IMR-90 (cell line): ENCODE measurements around the gene PTGS2. TPM values are rescaled to one million over a fixed set of nuclear protein-coding genes. Genes with fewer than 3 reads are reported as not detected.

Experiments used
- ATAC-seq: fragments of 200-7000 bp; cut with Tn5 transposase; 2 replicates; pipeline ENCODE4 v1.9.1; 2020; ENCODE audit warnings: low read depth, mild to moderate bottlenecking, moderate library complexity
- BruUV-seq: library from RNA; stranded (reverse); fragments of 400-500 nt; replicated peaks from 2 replicates; lab custom pipeline; 2021; lab: Mats Ljungman, UMichigan
- CTCF ChIA-PET: fragments of 300-600 bp; formaldehyde crosslinking; extraction: SDS; loops from one replicate; lab custom pipeline; 2021; ENCODE audit warnings: antibody characterized with exemption; lab: Yijun Ruan, JAX
- POLR2A ChIA-PET: fragments of 300-600 bp; sonication (Branson Sonifier 250); formaldehyde crosslinking; loops from one replicate; lab custom pipeline; 2022; ENCODE audit warnings: antibody characterized with exemption; ENCODE audit not compliant: unreplicated experiment; lab: Charles Lee
- DNase-seq: peaks from one replicate; pipeline ENCODE4 v3.0.0; 2013
- H2AFZ ChIP-seq: replicated peaks from 2 replicates; pipeline ENCODE3; 2013; ENCODE audit warnings: low read length, mild to moderate bottlenecking; ENCODE audit not compliant: poor library complexity
- H2AK5ac ChIP-seq: 2 replicates; pipeline ENCODE4 v1.6.1; 2013; ENCODE audit warnings: low read depth, low read length, inconsistent platforms
- H2AK9ac ChIP-seq: replicated peaks from 2 replicates; pipeline ENCODE3; 2013; ENCODE audit warnings: mild to moderate bottlenecking, low read depth, low read length, moderate library complexity; ENCODE audit not compliant: poor library complexity
- H2BK120ac ChIP-seq: 2 replicates; pipeline ENCODE4 v1.6.1; 2013; ENCODE audit warnings: low read depth, low read length, inconsistent platforms
- H2BK15ac ChIP-seq: 3 replicates; pipeline ENCODE4 v1.6.1; 2013; ENCODE audit warnings: low read depth, low read length, inconsistent platforms
- H2BK20ac ChIP-seq: 2 replicates; pipeline ENCODE4 v1.6.1; 2013; ENCODE audit warnings: low read depth, mild to moderate bottlenecking, inconsistent platforms, low read length, moderate library complexity
- H2BK5ac ChIP-seq: 2 replicates; pipeline ENCODE4 v1.6.1; 2013; ENCODE audit warnings: mild to moderate bottlenecking, low read depth, low read length, inconsistent platforms; ENCODE audit not compliant: poor library complexity, severe bottlenecking
- H3K14ac ChIP-seq: replicated peaks from 2 replicates; pipeline ENCODE4 v1.6.1; 2013; ENCODE audit warnings: low read depth, low read length, inconsistent platforms
- H3K18ac ChIP-seq: 2 replicates; pipeline ENCODE4 v1.6.1; 2013; ENCODE audit warnings: low read depth, low read length, control low read depth
- H3K23ac ChIP-seq: 2 replicates; pipeline ENCODE4 v1.6.1; 2013; ENCODE audit warnings: low read depth, low read length, inconsistent platforms
- H3K27ac ChIP-seq: 2 replicates; pipeline ENCODE4 v1.5.1; 2013; ENCODE audit warnings: mild to moderate bottlenecking, control low read depth, low read length; ENCODE audit not compliant: insufficient read depth
- H3K27me3 ChIP-seq: 2 replicates; pipeline ENCODE4 v1.6.1; 2013; ENCODE audit warnings: low read length; ENCODE audit not compliant: control insufficient read depth, insufficient read depth
- H3K36me3 ChIP-seq: 2 replicates; pipeline ENCODE4 v1.6.1; 2013; ENCODE audit warnings: low read length, mixed read lengths; ENCODE audit not compliant: control insufficient read depth, insufficient read depth
- H3K4ac ChIP-seq: 2 replicates; pipeline ENCODE4 v1.6.1; 2013; ENCODE audit warnings: low read depth, low read length, inconsistent platforms
- H3K4me1 ChIP-seq: 2 replicates; pipeline ENCODE4 v1.6.1; 2013; ENCODE audit warnings: low read length, mixed read lengths; ENCODE audit not compliant: control insufficient read depth, insufficient read depth
- H3K4me2 ChIP-seq: 2 replicates; pipeline ENCODE4 v1.6.1; 2013; ENCODE audit warnings: low read depth, mild to moderate bottlenecking, control low read depth, low read length, moderate library complexity
- H3K4me3 ChIP-seq: 2 replicates; pipeline ENCODE4 v1.5.1; 2013; ENCODE audit warnings: low read depth, mild to moderate bottlenecking, control low read depth, low read length, moderate library complexity; ENCODE audit not compliant: insufficient read depth
- H3K56ac ChIP-seq: 2 replicates; pipeline ENCODE4 v1.6.1; 2013; ENCODE audit warnings: low read length, inconsistent platforms; ENCODE audit not compliant: insufficient read depth; ENCODE audit errors: extremely low read depth
- H3K79me1 ChIP-seq, 2 experiments: 2 replicates each; pipeline ENCODE4 v1.6.1; 2013; ENCODE audit warnings: low read length in 2 of 2, inconsistent platforms in 1 of 2, low read depth in 1 of 2
- H3K9ac ChIP-seq: 2 replicates; pipeline ENCODE4 v1.6.1; 2013; ENCODE audit warnings: low read depth, low read length, control low read depth
- H3K9me1 ChIP-seq: 2 replicates; pipeline ENCODE4 v1.6.1; 2013; ENCODE audit warnings: low read length, inconsistent platforms; ENCODE audit not compliant: insufficient read depth
- H3K9me3 ChIP-seq: 2 replicates; pipeline ENCODE4 v1.6.1; 2013; ENCODE audit warnings: low read length; ENCODE audit not compliant: control insufficient read depth, insufficient read depth
- H4K20me1 ChIP-seq: 2 replicates; pipeline ENCODE4 v1.6.1; 2013; ENCODE audit warnings: low read length, inconsistent platforms; ENCODE audit not compliant: insufficient read depth
- H4K5ac ChIP-seq: 2 replicates; pipeline ENCODE4 v1.6.1; 2013; ENCODE audit warnings: mild to moderate bottlenecking, low read depth, low read length, control low read depth
- H4K8ac ChIP-seq, 2 experiments: 2 replicates each; pipeline ENCODE4 v1.6.1; 2013; ENCODE audit warnings: low read depth in 2 of 2, low read length in 2 of 2, control low read depth in 1 of 2, inconsistent platforms in 1 of 2
- H4K91ac ChIP-seq: 2 replicates; pipeline ENCODE4 v1.6.1; 2013; ENCODE audit warnings: low read depth, low read length, inconsistent platforms; ENCODE audit not compliant: insufficient read depth
- BHLHE40 ChIP-seq: fragments of 150-350 bp; IDR thresholded peaks from 2 replicates; pipeline ENCODE4 v1.6.1; 2016; ENCODE audit warnings: mild to moderate bottlenecking, low read depth, low read length
- CEBPB ChIP-seq: IDR thresholded peaks from 2 replicates; pipeline ENCODE4 v1.6.1; 2012; ENCODE audit warnings: low read depth, low read length, improper control_type of control experiment
- CHD1 ChIP-seq: IDR thresholded peaks from 2 replicates; pipeline ENCODE4 v1.6.1; 2012; ENCODE audit warnings: low read depth, low read length, improper control_type of control experiment
- CTCF ChIP-seq: conservative IDR thresholded peaks from 2 replicates; pipeline ENCODE4 v1.5.1; 2012; ENCODE audit warnings: mild to moderate bottlenecking, low read depth, low read length, improper control_type of control experiment
- ELK1 ChIP-seq: fragments of 150-350 bp; IDR thresholded peaks from 2 replicates; pipeline ENCODE4 v1.6.1; 2016; ENCODE audit warnings: low read depth, mild to moderate bottlenecking, low read length, moderate library complexity, borderline replicate concordance
- FOS ChIP-seq: fragments of 150-350 bp; IDR thresholded peaks from 2 replicates; pipeline ENCODE4 v1.6.1; 2016; ENCODE audit warnings: low read depth, low read length
- MAFK ChIP-seq: IDR thresholded peaks from 2 replicates; pipeline ENCODE4 v1.6.1; 2012; ENCODE audit warnings: low read depth, low read length, improper control_type of control experiment
- MAZ ChIP-seq: IDR thresholded peaks from 2 replicates; pipeline ENCODE4 v1.6.1; 2012; ENCODE audit warnings: low read depth, mild to moderate bottlenecking, low read length, improper control_type of control experiment, moderate library complexity, borderline replicate concordance
- NFE2L2 ChIP-seq: fragments of 150-350 bp; IDR thresholded peaks from 2 replicates; pipeline ENCODE4 v1.6.1; 2016; ENCODE audit warnings: low read depth, mild to moderate bottlenecking, low read length
- POLR2A ChIP-seq: IDR thresholded peaks from 2 replicates; pipeline ENCODE4 v1.6.1; 2012; ENCODE audit warnings: mild to moderate bottlenecking, low read depth, low read length
- RCOR1 ChIP-seq: IDR thresholded peaks from 2 replicates; pipeline ENCODE4 v1.6.1; 2012; ENCODE audit warnings: mild to moderate bottlenecking, low read length, improper control_type of control experiment; ENCODE audit not compliant: insufficient replicate concordance
- RFX5 ChIP-seq: IDR thresholded peaks from 2 replicates; pipeline ENCODE4 v1.8.0; 2012; ENCODE audit warnings: low read depth, mild to moderate bottlenecking, low read length, moderate library complexity
- SMC3 ChIP-seq: fragments of 150-350 bp; IDR thresholded peaks from 2 replicates; pipeline ENCODE4 v1.6.1; 2016; ENCODE audit warnings: low read depth, mild to moderate bottlenecking, antibody characterized with exemption, low read length, moderate library complexity
- USF2 ChIP-seq: fragments of 150-350 bp; IDR thresholded peaks from 2 replicates; pipeline ENCODE4 v1.6.1; 2017; ENCODE audit warnings: mild to moderate bottlenecking, antibody characterized with exemption, low read length, low read depth
- WGBS, 2 experiments: methylation state at CpG; one replicate each; pipeline versions ENCODE4 v1.1.5 to v1.1.7; 2013; ENCODE audit warnings: missing lambda C conversion rate in 2 of 2; ENCODE audit not compliant: insufficient read length in 1 of 2; ENCODE audit errors: extremely low coverage in 2 of 2; 5-methylcytosine and 5-hydroxymethylcytosine counted together
- dilution Hi-C: fragments of 300-500 bp; cut with HindIII; formaldehyde crosslinking; loops from one replicate; pipeline ENCODE4 v1.14.3; 2018; ENCODE audit warnings: low sequenced_read_pairs; ENCODE audit not compliant: unreplicated experiment
- in situ Hi-C: fragments of 300-500 bp; cut with MboI; formaldehyde crosslinking; loops from 3 replicates; pipeline ENCODE4 v1.14.3; 2019; ENCODE audit warnings: low sequenced_read_pairs, inconsistent platforms, mixed read lengths
- intact Hi-C: fragments of 100-400 bp; cut with micrococcal nuclease; formaldehyde crosslinking; loops from 2 replicates; pipeline ENCODE4 v1.10.0; 2022
- polyA plus RNA-seq, 3 experiments: library from polyadenylated mRNA; depleted of rRNA; stranded (reverse); fragments of >200 nt; gene quantifications; 2 replicates each; pipeline ENCODE4 v1.2.3, GENCODE V29; 2012; ENCODE audit warnings: low replicate concordance in 1 of 3
- total RNA-seq: library from RNA; depleted of rRNA; stranded (reverse); fragments of >200 nt; gene quantifications from 2 replicates; pipeline ENCODE4 v1.2.3, GENCODE V29; 2012

PTGS2 gene
- total and polyA plus RNA-seq, 2 of the 4 experiments (the other 2 are of a cell fraction): 3.4 to 4.8 TPM

- Histone ChIP-seq H4K5ac (no peak overlapping the region), H3K9me3 (no peaks in the 10 kb centered on the region), H2BK120ac (no peak overlapping the region), H4K91ac (no peak overlapping the region), H3K27ac (no peak overlapping the region), H3K9me1 (no peaks in the 10 kb centered on the region), H3K4me2 (no peak overlapping the region), H3K27me3 (no peaks in the 10 kb centered on the region), H3K4ac (no peak overlapping the region), H2BK15ac (no peak overlapping the region), H2AK5ac (no peak overlapping the region), H3K79me1 (no peaks in the 10 kb centered on the region), H4K8ac (no peak overlapping the region), H3K14ac (no peak overlapping the region), H2AK9ac (no peak overlapping the region), H4K20me1 (no peaks in the 10 kb centered on the region), H2BK20ac (no peak overlapping the region), H2AFZ (no peak overlapping the region), H2BK5ac (no peak overlapping the region), H3K56ac (no peak overlapping the region), H3K36me3 (peaks cover 6% of the 10 kb centered on the region), H3K23ac (no peak overlapping the region), H3K9ac (no peak overlapping the region), H3K4me1 (no peaks in the 10 kb centered on the region), H3K18ac (no peak overlapping the region), H3K4me3 (no peak overlapping the region)
- in situ Hi-C loops (no loop called here), dilution Hi-C loops (no loop called here), intact Hi-C loops (no loop called here)
- no peak for ATAC-seq
- ChIA-PET POLR2A (no interaction called here), CTCF (interaction anchor here (0.6 kb wide), 1 partner anchor 107 kb away, joined by 3 read pairs; no protein-coding TSS in a partner anchor)
- TF ChIP-seq NFE2L2 (no peak), BHLHE40 (no peak), CTCF (no peak), SMC3 (no peak), MAZ (no peak), ELK1 (no peak), MAFK (no peak), FOS (no peak), RCOR1 (no peak), CEBPB (no peak), POLR2A (no peak), USF2 (no peak), CHD1 (no peak), RFX5 (no peak)
- no CpG with 5 or more reads among the region's 3 CpGs for WGBS, 2 experiments
- DNase-seq: no peak
- no TSS peak for BruUV-seq
These were observed 7.6 kb downstream of the PTGS2 start for GRCh38 chr1:186672596-186672995.
